HG03280 (cell line): ENCODE data around the gene RIPPLY2.
A peak's percentile ranks its signal among the peaks of the same experiment; 100 is the strongest.

ENCODE experiments used
- ATAC-seq: cut with Tn5 transposase; IDR thresholded peaks from one replicate; pipeline ENCODE4 v1.9.1; 2021; ENCODE audit warnings: mild to moderate bottlenecking, moderate library complexity; ENCODE audit not compliant: unreplicated experiment

Gene RIPPLY2

GRCh38 chr6:83859410-83860358 lies 6.5 kb downstream of the RIPPLY2 start, which contains the start of gene CYB5R4:
CYB5R4 (plus strand) TSS chr6:83859689; CDS start chr6:83859783, 94 bp downstream.
- ATAC-seq = peak; percentile 99

GRCh38 chr6:83860359-83860755 lies 7.2 kb downstream of the RIPPLY2 start:
- ATAC-seq = no peak

GRCh38 chr6:83860782-83861495 lies 7.8 kb downstream of the RIPPLY2 start:
- no peak for ATAC-seq

GRCh38 chr6:83862776-83863471 lies 9.8 kb downstream of the RIPPLY2 start:
- ATAC-seq = no peak

GRCh38 chr6:83867043-83867442 lies 13.9 kb downstream of the RIPPLY2 start:
- no peak for ATAC-seq

GRCh38 chr6:83867527-83868161 lies 14.5 kb downstream of the RIPPLY2 start:
- ATAC-seq = no peak

DNA sequence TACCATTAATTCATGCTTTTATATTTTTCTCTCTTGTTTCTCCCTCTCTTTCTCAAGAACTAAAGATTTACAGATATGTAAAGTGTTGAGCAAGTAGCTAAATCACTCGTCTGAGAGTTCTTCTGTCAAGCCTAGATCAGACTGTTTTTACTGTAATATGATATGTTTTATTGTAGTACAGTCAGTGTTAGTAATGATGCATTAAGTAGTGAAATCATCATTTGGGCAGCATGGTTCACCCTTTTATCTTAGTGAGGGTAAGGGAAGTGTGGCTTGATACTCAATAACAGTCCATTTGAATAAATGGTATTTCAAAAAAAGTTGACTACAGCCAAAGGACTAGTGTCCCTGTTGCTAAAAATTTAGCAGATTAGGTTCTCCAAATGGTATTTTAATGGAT lies 15.5 kb downstream of the RIPPLY2 start:
- ATAC-seq = no peak

- no peak for ATAC-seq
These were observed 17.5 kb downstream of the RIPPLY2 start for GRCh38 chr6:83870649-83871048.

DNA sequence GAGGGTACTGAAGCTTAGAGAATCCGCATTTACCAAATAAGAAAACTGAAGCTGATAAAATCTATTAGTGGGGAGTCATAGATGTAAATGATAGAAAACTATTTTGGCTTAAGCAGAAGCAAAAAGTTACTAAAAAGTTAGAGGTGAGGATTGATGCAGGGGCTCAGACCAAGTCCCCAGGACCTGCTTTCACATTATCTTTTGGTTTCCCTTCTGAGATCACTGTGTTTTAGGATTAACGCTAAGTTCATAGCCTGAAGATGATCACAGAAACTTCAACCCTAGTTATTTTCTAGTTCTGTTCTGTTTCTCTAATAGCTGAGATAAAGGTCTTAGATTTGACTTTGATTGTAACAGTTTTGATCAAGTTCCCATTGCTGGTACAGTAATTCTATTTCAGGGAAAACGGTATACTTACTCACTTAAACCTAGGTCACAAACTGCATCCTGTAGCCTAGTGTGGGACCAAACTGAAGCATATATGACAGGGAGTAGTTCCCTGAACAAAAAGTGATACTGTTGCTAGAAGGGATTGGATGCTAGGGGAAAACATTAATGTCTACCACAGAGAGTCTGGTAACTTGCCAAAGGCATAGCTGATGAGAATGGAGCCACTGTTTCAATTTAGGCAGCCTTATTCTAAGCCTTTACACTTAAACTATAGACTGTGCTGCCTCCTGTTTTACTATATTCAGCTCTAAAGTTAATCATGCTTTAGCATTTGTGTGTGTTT lies 19.4 kb downstream of the RIPPLY2 start:
- no peak for ATAC-seq

- no peak for ATAC-seq
These were observed 20.7 kb downstream of the RIPPLY2 start for GRCh38 chr6:83873869-83874268.

DNA sequence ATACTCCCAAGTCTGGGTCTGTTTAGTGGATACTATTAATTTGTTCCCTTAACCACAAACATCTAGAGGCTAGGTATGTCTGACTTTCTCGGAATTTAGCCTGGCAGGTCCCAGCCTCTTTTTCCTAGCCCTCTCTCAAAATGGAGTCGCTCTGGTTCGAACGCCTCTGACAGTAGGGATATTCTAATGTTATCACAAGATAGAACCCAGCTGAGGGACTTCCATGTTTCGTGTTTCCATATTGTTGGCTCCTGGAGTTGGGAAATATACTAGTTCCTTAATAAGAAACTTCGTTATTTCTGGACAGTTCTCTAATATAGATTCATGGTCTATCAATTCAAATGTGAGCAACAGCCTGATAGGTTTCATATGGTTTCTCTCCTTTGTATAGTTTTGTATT lies 22.7 kb downstream of the RIPPLY2 start:
- no peak for ATAC-seq

- ATAC-seq = no peak
These were observed 25.9 kb downstream of the RIPPLY2 start for GRCh38 chr6:83878902-83879644.

DNA sequence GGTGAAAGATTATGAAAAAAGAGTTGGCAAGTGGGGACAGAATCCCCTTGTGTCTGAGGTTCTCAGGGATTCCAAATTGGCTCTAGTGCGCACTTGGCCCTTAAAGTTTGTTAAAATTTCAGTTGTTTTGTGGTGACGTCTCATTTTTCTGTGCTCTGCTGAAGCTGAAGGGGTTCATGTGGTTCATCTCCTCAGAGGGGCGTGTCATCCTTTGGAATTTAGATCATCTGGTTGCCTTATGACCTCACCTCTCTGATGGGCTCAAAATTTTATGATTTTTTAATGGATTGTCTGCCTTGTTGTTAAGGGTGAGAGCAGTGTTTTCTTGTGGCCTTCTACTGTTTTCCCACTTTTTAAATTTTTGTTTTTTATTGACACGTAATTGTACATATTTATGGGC lies 26.6 kb downstream of the RIPPLY2 start:
- no peak for ATAC-seq

GRCh38 chr6:83883240-83883639 lies 30.1 kb downstream of the RIPPLY2 start:
- no peak for ATAC-seq

GRCh38 chr6:83884523-83884922 lies 31.4 kb downstream of the RIPPLY2 start:
- ATAC-seq = peak; percentile 88

DNA sequence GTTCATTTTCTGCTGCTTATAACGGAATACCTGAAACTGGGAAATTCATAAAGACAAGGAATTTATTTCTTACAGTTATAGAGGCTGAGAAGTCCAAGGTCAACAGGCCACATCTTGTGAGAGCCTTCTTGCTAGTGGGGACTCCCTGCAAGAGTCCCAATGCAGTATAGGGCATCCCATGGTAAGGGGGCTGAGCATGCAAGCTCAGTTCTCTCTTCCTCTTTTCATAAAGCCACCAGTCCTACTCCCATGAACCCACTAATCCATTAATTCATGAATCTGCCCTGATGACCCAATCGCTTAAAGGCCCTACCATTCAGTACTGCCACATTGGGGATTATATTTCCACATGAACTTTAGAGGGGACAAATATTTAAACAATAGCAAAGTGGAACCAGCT lies 32.8 kb downstream of the RIPPLY2 start:
- ATAC-seq = no peak

DNA sequence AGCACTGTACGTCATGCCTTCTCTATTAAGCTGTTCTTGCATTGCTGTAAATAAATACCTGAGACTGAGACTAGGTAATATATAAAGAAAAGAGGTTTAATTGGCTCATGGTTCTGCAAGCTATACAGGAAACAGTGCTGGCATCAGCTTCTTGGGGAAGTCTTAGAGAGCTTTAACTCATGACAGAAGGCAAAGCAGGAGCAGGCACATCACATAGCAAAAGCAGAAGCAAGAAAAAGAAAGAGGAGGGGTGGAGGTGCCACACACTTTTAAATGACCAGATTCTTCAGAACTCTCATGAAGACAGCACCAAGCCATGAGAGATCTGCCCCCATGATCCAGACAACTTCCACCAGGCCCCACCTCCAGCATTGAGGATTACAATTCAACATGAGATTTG lies 36.5 kb downstream of the RIPPLY2 start:
- ATAC-seq = no peak

DNA sequence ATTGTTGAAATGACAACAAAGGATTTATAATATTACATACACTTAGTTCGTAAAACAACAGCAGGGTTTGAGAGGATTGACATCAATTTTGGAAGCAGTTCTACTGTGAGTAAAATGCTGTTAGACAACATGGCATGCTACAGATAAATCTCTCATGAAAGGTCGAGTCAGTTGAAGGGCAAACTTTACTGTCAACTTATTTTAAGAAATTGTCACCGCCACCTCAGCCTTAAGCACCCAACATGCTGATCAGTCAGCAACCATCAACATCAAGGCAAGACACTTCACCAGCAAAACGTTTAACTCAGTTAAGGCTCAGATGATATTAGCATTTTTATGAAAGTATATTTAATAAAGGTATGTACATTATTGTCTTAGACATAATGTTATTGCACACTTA lies 37.4 kb downstream of the RIPPLY2 start:
- no peak for ATAC-seq

GRCh38 chr6:83891586-83891985 lies 38.4 kb downstream of the RIPPLY2 start:
- no peak for ATAC-seq

DNA sequence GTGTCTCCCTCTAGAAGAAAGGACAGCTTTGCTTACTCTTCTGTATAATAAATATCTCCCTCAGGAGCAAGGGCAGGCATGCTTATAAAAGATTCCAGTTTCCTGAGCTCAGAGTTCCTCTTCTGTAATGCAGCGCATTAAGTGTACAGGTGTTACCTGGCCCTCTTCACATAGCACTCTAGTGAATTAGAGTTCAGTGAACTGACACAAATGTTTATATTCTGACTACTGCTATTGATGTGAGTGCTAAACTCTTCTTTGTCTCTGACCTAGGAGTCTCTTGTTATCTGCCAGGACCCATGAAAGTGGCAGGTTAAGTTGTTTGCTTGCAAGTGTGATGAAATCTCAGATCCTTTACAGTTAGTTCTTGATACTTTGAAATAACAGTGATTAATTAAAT lies 39.9 kb downstream of the RIPPLY2 start:
- no peak for ATAC-seq
